NOMO-1 (cell line): ENCODE data around the gene AFAP1L2.
"Not testable (repeated sequence)": the region's sequence is repeated elsewhere in the genome, so short reads cannot be mapped to it uniquely, and the experiment has no call there.

ENCODE experiments used
- DNase-seq, 2 experiments: peaks; one replicate each; lab custom pipeline; 2025; ENCODE audit not compliant: unreplicated experiment in 2 of 2; lab: John Stamatoyannopoulos, UW

The AFAP1L2 gene

DNA sequence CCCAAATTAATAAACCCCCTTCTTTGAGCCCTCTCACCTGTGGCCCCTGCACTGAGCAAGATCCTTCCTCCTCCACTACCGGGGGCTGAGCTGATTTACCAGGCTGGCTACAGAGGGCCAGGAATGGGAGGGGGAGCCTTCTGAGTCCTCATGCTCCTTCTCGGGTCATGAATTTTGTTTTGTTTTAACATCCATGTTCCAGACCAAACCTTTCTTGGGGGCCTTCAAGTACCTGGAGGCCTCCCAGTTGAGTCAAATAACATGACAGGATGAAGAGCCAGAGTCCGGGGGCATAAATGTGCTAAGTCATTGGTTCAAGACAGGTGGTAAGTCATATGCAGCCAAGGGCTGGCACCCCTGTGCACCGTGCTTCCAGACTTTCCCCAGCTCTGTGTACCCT lies 39.6 kb downstream of the AFAP1L2 start:
- no peak for DNase-seq

- DNase-seq: no peak
These were observed 40.4 kb downstream of the AFAP1L2 start for GRCh38 chr10:114363745-114364454.

DNA sequence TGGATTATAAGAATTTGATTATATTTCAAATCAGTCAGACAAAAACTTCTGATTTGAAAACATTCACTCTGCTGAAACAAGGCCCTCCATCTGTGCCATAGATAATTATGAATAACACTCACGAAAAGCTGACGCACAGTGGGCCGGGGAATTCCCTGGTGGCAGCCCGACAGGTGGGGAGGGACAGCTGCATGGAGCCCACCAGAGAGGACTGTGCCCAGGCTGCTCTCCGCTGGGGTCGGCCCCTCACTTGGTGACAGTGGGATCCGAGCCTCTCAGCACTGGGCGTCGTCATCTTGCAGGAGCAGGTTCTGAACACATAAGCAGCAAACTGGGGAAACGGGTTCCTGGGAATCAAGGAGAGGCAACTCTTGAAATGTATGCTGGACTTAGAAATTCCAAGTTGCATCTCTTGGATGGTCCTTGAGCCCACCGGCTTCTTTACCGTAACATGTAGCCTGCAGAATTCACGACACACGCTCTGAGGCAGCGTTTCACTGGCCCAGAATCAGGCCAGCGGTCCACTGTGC lies 41.4 kb downstream of the AFAP1L2 start:
- DNase-seq: no peak

DNA sequence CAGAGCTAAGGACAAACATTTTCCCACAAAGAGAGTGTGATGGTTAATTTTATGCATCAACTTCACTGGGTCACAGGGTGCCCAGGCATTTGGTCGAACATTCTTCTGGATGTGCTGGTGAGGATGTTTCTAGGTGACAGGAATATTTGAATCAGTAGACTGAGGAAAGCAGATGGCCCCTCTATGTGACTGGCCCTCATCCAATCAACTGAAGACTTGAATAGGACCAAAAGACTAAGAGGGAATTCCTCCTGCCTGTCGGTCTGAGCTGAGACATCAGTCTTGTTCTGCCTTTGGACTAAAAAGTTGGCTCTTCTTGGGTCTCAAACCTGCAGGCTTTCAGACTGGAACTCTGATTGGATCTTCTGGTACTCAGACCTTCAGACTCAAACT lies 44.4 kb downstream of the AFAP1L2 start:
- no peak for DNase-seq

GRCh38 chr10:114359041-114359952 lies 45.0 kb downstream of the AFAP1L2 start:
- DNase-seq: no peak

DNA sequence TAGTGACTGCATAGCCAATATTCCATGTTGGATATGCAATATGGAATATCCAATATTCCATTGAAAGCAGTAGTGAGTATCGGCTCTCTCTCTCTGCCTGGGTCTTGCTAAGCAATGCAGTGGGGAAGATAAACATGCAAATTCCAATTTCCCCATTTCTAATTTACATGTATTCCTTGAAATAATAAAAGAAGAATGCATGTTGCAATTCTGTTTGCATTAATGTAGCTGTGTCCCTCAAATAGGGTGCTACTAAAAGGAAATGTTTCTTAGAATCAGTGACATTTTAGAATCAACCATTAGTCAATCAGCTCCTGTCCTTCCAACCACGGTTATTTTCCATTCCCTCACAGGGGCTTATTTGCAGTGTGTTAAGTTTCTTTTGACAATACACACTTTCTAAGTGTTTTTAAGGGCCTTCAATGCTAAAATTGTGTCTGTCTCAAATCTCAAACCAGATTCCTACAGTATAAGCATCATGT lies 46.7 kb downstream of the AFAP1L2 start:
- no peak for DNase-seq

DNA sequence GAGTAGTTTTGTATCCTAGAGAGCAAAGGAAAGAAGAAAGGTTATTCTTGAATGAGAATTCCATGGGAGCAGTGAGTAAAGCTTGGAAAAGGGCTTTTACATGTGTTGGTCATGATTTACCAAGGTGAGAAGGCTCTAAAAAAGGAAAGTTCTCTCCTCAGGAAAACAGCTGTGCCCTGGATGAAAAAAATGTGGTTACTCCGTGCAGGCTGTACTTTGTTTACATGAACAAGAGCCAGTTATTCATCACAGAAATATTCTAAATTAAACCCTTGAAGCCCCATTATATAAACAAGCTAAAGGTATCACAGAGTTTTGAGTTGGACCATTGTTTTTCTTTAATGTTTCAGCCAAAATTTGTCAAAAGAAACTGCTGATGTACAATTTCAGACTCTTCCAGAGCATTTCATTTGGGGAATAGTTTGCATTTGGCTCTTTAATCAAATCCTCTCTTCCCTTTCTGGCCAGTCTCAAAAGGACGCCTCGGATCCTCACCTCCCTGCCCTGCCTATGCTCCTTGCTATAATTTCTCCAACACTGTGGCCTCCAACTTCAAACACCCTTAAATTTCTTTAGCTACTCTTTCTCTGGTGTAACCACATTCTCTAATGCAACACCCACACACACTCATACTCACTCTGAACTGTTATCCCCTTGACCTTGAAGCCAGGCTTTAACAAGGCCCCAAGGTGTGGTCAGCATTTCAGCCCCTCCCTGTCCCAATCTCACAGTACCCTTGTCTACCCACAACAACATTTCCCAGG lies 47.4 kb downstream of the AFAP1L2 start:
- DNase-seq: no peak

- DNase-seq: no peak
These were observed 48.2 kb downstream of the AFAP1L2 start for GRCh38 chr10:114356126-114356525.

- DNase-seq: no peak
These were observed 50.9 kb downstream of the AFAP1L2 start for GRCh38 chr10:114353383-114353782.

GRCh38 chr10:114352653-114353298 lies 51.5 kb downstream of the AFAP1L2 start:
- DNase-seq: no peak

GRCh38 chr10:114350751-114351150 lies 53.6 kb downstream of the AFAP1L2 start:
- DNase-seq: no peak

GRCh38 chr10:114349522-114350215 lies 54.6 kb downstream of the AFAP1L2 start:
- no peak for DNase-seq

- not testable (repeated sequence) for DNase-seq
These were observed 55.2 kb downstream of the AFAP1L2 start for GRCh38 chr10:114349071-114349470.

DNA sequence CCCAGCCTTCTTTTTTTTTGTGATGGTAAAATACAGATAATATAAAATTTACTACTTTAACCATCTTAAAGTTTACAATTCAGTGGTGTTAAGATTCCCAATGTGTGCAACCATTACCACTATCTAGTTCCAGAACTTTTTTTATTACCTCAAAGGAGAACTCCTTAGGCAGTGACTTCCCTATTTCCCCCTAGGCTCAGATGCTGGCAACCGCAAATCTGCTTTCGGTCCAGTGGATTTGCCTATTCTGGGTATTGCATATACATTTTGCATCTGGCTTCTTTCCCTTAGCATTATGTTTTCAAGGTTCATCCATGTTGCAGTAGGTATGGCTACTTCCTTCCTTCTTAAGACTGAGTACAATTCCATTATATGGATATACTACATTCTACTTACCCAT lies 56.5 kb downstream of the AFAP1L2 start:
- no peak for DNase-seq

GRCh38 chr10:114347241-114347640 lies 57.1 kb downstream of the AFAP1L2 start:
- no peak for DNase-seq

- no peak for DNase-seq
These were observed 57.9 kb downstream of the AFAP1L2 start for GRCh38 chr10:114346176-114347031.

DNA sequence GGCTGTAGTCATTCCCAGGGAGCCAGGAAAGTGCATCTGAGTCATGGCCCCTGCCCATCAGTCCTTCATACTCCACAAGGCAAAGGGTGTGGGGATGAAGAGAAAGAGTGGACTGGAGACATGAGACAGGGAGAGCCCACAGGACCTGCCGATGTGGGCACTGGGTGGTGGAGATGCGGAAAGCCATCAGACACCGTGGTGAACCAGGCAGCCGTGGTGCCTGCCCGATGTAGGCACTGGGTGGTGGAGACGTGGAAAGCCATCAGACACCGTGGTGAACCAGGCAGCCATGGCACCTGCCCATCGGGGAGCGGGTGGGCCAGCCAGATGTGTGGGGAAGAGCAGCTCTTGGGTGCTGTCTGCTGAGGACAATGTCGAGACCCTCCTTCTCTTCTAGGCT lies 58.6 kb downstream of the AFAP1L2 start:
- no peak for DNase-seq

- DNase-seq: no peak
These were observed 60.4 kb downstream of the AFAP1L2 start for GRCh38 chr10:114343623-114344505.
